Stimulated activated CD8-positive, alpha-beta memory T cell treated with anti-CD3 and anti-CD28 coated beads, Interleukin-12 subunit alpha, Interleukin-12 subunit beta, amount 100 ng/mL, for 24 hours (primary cell): ENCODE measurements around the gene LSM14A.

Experiments
- DNase-seq: peaks from one replicate; pipeline ENCODE4 v3.0.0-alpha.2; 2020; ENCODE audit errors: extremely low read depth

Gene LSM14A

DNA sequence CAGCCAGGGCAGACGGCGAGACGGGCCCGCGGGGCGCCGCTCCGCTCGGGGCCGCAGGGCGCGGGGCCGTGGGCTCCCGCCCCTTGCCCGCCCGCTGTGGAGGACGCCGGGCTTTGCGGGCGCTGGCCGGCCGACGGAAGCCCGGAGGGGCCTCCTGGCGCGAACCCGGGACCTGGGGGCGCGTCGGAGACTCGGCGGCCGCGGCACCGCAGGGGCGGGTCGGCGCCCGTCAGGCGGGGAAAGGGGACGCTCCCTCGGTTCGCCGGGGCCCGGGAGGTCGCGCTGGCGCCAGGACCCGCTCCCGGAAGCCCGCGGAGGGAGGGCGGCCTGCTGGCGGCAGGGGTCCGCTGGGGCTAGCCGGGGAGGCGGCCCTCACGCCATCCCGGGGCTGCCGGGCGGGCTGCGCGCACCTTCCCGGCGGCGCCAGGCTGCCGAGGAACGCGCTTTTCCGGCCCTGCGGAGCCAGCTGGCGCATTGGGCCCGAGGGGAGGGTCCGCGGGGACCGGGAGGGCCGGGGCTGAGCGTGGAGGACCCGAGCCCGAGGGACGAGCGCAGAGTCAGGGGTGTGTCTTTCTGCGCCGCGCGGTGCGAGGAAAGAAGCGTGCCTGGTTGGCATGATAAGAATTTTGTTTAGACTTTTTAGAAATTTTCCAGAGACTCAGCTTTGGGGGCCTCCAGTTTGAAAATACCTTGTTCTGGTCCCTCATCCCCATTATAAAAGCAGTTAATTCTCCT lies 82.6 kb downstream of the LSM14A start:
- no peak for DNase-seq

DNA sequence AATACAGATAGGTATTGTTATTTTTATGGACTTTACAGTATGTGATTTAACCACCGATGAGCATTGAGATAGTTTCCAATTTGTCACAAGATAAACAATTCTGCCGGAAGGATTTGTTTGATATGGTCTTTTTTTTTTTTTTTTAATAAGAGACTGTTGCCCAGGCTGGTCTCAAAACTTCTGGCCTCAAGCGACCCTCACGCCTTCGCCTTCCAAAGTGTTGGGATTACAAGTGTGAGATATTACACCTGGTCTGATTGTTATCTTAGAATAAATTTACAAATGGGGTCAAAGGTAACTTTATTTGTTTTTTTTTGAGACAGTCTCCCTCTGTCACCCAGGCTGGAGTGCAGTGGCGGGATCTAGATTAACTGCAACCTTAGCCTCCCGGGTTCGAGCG lies 83.2 kb downstream of the LSM14A start:
- no peak for DNase-seq

DNA sequence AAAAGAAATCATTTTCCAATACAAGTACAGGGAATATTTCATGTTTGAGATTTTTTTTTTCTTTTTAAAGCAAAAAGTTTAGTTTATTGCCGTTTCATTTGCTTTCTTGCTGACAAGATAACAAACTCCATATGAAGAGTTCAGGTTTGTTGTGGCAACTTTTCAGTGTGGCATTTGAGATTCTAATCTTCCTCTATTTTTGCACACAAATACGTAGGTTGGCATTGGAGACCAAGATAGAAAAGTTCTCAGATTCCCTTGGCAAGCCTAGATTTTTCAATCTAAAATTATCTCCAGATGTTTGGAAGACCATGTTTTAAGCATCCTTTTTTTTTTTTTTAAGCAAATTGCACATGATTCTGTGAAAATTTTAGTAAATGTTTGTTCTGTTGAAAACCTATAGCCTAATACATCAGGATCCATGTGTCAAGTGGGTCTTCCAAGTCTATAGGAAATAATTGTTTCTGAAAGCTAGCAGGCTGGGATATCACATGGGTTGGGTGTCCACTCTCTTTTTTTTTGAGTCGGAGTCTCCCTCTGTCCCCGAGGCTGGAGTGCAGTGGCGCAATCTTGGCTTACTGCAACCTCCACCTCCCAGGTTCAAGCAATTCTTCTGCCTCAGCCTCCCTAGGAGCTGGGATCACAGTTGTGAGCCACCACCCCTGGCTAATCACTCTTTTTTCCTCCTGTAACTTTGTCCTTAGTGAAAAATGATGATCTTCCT lies 84.7 kb downstream of the LSM14A start:
- no peak for DNase-seq

GRCh38 chr19:34257559-34257924 lies 85.2 kb downstream of the LSM14A start:
- DNase-seq: no peak

- no peak for DNase-seq
Observed at GRCh38 chr19:34259367-34260095, 87.2 kb downstream of the LSM14A start.

- DNase-seq: no peak
Observed at GRCh38 chr19:34260771-34261173, 88.5 kb downstream of the LSM14A start.

DNA sequence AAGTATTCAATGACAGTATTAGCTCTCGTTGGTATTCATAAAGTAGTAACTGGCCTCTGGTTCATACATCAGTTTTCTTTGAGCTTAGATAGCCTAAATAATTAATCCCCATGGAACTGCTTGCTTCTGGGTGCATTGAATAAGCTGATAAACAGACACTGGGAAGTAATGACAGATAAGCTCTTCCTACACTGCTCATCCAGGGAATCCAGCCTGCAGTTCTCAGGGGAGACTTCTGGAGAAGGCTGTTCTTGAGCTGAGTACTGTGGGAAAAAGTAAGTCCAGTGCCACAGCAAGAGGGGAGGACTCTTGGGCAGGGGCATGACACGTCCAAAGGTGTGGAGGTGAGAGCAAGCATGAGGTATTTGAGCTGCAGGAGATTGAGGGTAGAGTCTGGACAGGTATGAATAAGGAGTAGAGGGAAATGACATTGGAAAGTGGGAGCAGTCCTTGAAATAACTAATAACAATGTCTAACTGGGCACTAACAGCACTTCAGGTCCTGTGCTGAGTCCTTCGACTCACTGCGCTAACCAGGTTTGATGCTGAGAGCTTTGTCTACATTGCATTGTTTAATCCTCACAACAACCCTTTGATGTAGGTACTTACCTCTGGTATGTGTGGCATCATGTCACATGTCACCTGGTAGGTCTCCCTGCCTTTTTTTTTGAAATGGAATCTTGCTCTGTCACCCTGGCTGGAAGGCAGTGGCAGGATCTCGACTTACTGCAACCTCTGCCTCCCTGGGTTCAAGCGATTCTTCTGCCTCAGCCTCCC lies 89.2 kb downstream of the LSM14A start:
- no peak for DNase-seq

- DNase-seq: no peak
Observed at GRCh38 chr19:34263745-34264237, 91.5 kb downstream of the LSM14A start.

DNA sequence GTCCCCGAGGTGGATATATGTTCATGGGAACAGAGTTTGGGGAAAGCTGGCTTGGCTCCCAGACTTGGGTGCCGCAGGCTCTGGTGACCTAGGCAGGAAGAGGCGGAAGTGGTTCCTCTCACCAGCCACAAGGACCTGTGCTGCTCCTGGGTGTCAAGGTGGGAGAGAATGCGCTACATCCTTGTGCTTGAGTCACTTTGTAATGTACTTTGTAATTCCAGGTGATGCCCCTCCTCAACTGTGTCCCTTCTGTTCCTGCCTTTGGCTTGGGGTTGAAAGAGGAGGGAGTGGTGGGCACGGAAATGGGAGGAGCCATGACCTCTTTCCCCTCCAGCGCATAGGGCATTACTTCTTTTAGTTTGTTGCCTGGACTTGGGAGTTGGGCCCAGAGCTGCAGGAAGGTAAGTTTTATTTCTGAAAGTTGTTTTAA lies 92.9 kb downstream of the LSM14A start:
- DNase-seq: no peak

- DNase-seq: no peak
Observed at GRCh38 chr19:34269081-34269480, 96.8 kb downstream of the LSM14A start.

DNA sequence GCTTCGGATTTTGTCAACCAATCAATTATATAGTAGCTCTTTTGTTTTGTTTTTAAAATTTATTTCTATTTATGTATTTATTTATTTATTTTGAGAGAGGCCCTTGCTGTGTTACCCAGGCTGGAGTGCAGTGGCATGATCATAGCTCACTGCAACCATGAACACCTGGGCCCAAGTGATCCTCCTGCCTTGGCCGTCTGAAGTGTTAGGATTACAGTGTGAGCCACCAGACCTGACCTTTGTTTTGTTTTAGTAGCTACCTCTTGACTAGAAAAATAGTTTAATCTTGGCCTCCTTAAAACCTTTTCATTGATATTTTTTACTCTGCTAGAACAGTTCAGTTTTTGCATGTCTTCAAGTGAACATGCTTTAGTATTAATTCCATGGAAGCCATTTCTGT lies 97.2 kb downstream of the LSM14A start:
- DNase-seq: no peak

GRCh38 chr19:34269968-34270621 lies 97.8 kb downstream of the LSM14A start:
- no peak for DNase-seq

DNA sequence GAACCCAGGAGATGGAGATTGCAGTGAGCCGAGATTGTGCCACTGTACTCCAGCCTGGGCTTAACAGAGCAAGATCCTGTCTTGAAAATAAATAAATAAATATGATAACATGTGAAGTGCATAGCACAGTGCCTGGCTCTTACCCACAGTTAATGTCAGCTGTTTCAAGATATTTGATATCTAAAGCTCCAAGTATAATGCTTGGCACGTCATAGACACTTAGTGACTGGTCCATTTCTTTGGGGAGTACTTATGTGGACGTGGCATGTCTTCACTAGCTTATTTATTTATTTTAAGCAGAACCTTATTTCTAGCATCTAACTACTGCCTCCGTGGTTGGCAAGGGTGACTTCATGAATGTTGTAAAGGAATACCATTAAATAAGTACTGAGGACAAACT lies 100.8 kb downstream of the LSM14A start:
- no peak for DNase-seq

GRCh38 chr19:34274284-34274826 lies 102.1 kb downstream of the LSM14A start:
- DNase-seq: no peak

GRCh38 chr19:34274827-34275625 lies 102.7 kb downstream of the LSM14A start:
- no peak for DNase-seq

DNA sequence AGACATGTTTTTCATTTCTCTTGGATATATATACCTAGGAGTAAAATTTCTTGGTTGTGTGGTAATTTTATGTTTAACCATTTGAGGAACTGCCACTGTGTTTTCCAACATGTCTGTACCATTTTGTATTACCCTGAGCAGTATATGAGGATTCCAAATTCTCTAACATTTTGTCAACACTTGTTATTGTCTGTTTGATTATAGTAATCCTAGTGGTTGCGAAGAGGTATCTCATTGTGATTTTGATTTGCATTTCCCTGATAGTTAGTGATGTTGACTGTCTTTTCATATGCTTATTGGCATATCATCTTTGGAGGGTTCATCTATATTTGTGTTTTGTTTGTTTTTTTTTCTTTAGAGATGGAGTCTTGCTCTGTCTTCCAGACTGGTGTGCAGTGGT lies 103.4 kb downstream of the LSM14A start:
- DNase-seq: no peak

DNA sequence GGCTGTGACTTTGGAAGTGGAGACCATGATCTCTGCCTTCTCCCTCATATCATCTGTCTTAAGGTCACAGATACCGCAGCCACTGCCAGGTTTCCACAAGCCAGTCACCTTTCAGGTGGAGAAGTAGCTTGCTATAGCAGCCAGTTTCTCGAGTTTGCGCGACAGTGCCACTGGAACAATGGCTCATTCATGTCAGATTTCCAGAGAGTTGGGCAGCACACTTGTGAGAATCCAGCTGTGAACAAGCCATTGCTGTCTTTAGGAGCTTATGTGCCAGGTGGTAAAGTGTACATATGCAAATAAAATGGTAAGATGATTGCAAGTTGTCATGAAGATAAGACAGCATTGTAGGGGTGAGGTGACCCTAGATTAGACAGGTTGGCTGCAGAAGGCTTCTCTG lies 104.3 kb downstream of the LSM14A start:
- DNase-seq: no peak

DNA sequence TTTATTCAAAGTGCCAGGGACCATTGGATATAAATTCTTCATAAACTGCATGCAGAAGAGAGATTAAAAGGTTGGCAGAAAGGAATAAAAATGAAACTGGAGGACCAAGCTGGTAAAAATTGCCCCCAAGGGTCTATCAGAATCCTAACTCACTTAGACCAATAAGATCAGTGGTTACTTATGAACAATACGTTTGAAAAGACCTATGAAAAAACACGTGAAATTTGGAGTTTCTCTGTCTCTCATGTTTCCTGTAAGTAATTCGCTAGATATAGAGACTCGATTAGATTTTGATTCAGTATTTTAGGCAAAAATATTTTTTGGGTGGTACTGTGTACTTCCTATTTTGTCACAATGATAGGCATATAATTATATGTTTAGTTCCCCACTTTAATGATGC lies 104.9 kb downstream of the LSM14A start:
- no peak for DNase-seq

DNA sequence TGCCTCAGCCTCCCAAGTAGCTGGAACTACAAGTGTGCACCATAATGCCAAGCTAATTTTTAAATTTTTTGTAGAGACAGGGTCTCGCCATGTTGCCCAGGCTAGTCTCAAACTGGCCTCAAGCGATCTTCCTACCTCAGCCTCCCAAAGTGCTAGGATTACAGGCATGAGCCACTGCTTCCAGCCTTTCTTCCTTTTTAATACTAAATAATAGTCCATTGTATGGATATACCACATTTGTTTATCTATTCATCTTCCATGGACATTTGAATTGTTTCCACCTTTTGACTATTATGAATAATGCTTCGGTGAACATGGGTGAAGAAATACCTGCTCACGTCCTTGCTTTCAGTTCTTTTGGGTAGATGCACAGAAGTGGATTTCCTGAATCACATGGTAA lies 106.5 kb downstream of the LSM14A start:
- DNase-seq: no peak
